Peyer's patch (tissue), 4 donors: ENCODE results near the gene ARHGAP40. TPM values are rescaled to one million over a fixed set of nuclear protein-coding genes. Genes with fewer than 3 reads are reported as not detected.

Experiments used
- DNase-seq, 3 donors: peaks; one replicate each; pipeline ENCODE4 v3.0.0-alpha.2; 2017 to 2019
- H3K27ac ChIP-seq, 4 donors: fragments of 200-600 bp; sonication (generic); one replicate each; pipeline ENCODE4 v1.5.1; 2016 to 2019
- H3K27me3 ChIP-seq, 2 donors: fragments of 200-600 bp; sonication (generic); one replicate each; pipeline ENCODE4 v1.5.1; 2019
- H3K36me3 ChIP-seq, 3 donors: fragments of 200-600 bp; sonication (generic); one replicate each; pipeline ENCODE4 v1.5.1; 2016 to 2019
- H3K4me1 ChIP-seq, 4 donors: fragments of 200-600 bp; sonication (generic); one replicate each; pipeline ENCODE4 v1.5.1; 2016 to 2019
- H3K4me3 ChIP-seq, 4 donors: fragments of 200-600 bp; sonication (generic); 1 replicate in 3 of 4; 2 replicates in 1 of 4; pipeline ENCODE4 v1.5.1; 2016 to 2019; ENCODE audit warnings: mild to moderate bottlenecking in 1 of 4
- H3K9me3 ChIP-seq, 4 donors: fragments of 200-600 bp; sonication (generic); one replicate each; pipeline ENCODE4 v1.5.1; 2016 to 2019; ENCODE audit warnings: mild to moderate bottlenecking in 1 of 4
- POLR2A ChIP-seq, 2 donors: fragments of 450-650 bp; IDR thresholded peaks; one replicate each; pipeline ENCODE4 v1.5.1; 2017; ENCODE audit warnings: antibody characterized with exemption in 2 of 2, mild to moderate bottlenecking in 2 of 2, moderate library complexity in 2 of 2
- total RNA-seq, 4 donors: library from RNA; depleted of rRNA; stranded (reverse); fragments of >200 nt; gene quantifications; one replicate each; pipeline ENCODE4 v1.1.0, GENCODE V29; 2016
- TF ChIP-seq, protein P1 (sequence below), 6 experiments: fragments of 450-650 bp in 4 of 6; fragments of 200-600 bp in 2 of 6; sonication (generic) in 1 of 6; IDR thresholded peaks; one replicate each; pipeline ENCODE4 v1.5.1; 2017 to 2019; ENCODE audit warnings: antibody characterized with exemption in 6 of 6, mild to moderate bottlenecking in 3 of 6, moderate library complexity in 1 of 6

Gene ARHGAP40
- total RNA-seq, 4 donors from 2014 or later, result not detected

DNA sequence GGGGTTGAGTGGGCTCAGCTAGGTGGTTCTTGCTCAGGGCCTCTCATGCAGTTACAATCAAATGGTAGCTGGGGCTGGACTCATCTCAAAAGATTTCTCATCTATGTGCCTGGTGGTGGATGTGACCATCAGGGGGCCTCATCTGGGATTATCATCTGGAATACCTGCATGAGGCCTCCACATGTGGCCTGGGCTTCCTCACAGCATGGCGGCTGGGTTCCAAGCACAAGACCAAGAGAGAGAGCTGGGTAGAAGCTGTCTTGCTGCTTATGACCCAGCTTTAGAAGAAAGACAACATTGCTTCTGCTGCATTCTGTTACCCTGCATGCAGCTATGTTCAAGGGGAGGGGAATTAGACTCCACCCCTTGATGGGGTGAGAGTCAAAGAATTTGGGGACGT is 22.5 kb downstream of the ARHGAP40 start:
- Histone ChIP-seq H3K9me3 (no peaks in the 10 kb centered on the region), H3K27me3 (no peaks in the 10 kb centered on the region), H3K36me3 (no peaks in the 10 kb centered on the region), H3K27ac (no peak overlapping the region), H3K4me1 (no peaks in the 10 kb centered on the region), H3K4me3 (no peak overlapping the region)
- TF ChIP-seq, protein P1, sequence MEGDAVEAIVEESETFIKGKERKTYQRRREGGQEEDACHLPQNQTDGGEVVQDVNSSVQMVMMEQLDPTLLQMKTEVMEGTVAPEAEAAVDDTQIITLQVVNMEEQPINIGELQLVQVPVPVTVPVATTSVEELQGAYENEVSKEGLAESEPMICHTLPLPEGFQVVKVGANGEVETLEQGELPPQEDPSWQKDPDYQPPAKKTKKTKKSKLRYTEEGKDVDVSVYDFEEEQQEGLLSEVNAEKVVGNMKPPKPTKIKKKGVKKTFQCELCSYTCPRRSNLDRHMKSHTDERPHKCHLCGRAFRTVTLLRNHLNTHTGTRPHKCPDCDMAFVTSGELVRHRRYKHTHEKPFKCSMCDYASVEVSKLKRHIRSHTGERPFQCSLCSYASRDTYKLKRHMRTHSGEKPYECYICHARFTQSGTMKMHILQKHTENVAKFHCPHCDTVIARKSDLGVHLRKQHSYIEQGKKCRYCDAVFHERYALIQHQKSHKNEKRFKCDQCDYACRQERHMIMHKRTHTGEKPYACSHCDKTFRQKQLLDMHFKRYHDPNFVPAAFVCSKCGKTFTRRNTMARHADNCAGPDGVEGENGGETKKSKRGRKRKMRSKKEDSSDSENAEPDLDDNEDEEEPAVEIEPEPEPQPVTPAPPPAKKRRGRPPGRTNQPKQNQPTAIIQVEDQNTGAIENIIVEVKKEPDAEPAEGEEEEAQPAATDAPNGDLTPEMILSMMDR (IDR thresholded peaks at IDR 0.05), result no peak
- TF ChIP-seq POLR2A (IDR thresholded peaks at IDR 0.05), result no peak
- DNase-seq, result no peak

DNA sequence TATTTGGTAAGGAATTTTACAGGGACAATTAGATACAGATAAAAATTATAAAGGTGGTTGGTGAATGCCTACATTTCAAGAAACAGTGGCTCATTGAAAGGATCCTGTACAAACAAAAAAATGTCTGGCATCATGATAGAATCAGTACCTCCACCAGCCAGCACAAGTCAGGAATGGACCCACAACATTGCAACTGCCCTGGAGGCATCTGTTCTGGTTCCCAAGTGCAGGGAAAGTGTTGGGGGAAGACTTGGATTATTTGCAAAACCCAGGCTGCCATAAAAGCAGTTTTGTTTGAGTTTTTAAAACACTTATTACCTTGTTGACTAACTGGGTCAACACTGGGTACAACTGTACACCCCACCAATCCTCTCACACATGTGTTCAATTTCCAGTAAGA is 24.3 kb downstream of the ARHGAP40 start:
- Histone ChIP-seq H3K9me3 (no peaks in the 10 kb centered on the region), H3K27me3 (no peaks in the 10 kb centered on the region), H3K4me3 (no peak overlapping the region), H3K36me3 (no peaks in the 10 kb centered on the region), H3K27ac (no peak overlapping the region), H3K4me1 (no peaks in the 10 kb centered on the region)
- DNase-seq, result no peak
- TF ChIP-seq POLR2A (IDR thresholded peaks at IDR 0.05), result no peak
- TF ChIP-seq, protein P1 (IDR thresholded peaks at IDR 0.05), result no peak

DNA sequence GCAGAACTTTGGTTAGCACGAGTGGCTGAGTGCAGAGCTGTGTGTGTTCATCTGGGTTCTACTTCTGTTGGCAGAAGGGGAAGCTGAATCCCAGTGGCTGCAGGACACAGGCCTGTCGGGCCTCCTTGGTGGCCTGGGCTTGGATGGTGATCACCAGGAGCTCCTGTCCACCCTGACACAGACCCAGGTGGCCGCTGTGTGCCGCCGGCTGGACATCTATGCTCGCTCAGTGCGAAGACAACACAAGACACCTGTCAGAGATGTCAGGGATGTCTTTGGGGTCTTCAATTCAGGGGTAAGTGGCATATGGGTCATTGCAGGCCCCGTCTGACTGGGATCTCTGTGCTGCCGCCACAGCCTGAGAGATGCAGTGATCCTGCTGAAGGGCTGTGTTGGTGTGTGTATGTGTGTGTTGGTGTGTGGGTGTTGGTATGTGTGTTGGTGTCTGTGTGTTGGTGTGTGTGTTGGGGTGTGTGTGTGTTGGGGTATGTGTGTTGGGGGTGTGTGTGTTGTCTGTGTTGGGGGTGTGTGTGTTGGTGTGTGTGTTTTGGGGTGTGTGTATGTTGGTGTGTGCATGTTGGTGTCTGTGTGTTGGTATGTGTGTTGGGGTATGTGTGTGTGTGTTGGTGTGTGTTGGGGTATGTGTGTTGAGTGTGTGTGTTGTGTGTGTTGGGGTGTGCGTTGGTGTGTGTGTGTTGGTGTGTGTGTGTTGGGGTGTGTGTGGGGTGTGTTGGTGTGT is 25.5 kb downstream of the ARHGAP40 start:
- no peaks in the 10 kb centered on the region for H3K4me1 ChIP-seq
- no peak overlapping the region for H3K27ac ChIP-seq
- H3K27me3 ChIP-seq, result no peaks in the 10 kb centered on the region
- no peaks in the 10 kb centered on the region for H3K9me3 ChIP-seq
- no peaks in the 10 kb centered on the region for H3K36me3 ChIP-seq
- TF ChIP-seq, protein P1 (IDR thresholded peaks at IDR 0.05), result no peak
- DNase-seq, result no peak
- H3K4me3 ChIP-seq, result no peak overlapping the region

DNA sequence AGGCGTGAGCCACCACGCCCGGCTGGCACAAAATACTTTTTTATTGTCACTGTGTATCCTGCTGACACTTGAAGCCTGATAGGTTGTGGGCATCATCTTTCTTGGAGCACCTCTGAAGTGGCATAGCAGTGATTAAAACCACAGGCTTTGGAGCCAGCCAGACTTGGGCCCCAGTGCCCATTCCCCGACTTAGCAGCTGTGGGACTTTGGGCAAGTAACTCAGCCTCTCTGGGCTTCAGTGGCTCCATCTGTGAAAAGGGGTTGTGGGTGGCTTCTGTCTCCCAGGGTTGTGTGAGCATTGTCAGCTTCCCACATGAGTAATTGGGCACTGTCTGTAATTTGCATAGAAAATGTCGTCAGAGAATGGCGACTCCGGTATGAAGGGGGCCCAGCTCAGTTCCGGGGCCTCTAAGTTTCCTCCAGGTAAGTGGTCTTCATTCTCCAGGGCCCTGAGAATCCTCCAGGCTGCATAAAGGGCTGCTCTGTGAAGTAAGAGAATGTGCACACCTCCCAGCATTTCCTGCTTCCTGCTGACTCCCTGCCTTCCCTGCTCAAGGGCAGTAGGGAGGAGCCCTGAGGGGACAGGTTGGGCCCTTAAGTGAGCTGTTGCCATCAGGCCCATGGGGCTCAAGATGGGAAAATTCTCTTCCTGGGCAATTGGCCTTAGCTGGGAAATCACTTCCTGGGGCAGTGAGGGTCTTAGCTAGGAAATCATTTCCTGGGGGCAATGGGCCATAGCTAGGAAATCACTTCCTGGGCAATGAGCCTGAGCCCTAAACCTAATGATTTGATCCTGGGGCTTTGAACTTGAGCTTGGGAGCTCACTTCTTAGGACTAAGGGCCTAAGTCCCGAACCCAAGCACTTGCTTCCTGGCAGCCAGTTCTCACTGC is 27.2 kb downstream of the ARHGAP40 start:
- Histone ChIP-seq H3K9me3 (no peaks in the 10 kb centered on the region), H3K27me3 (no peaks in the 10 kb centered on the region), H3K27ac (no peak overlapping the region), H3K4me3 (no peak overlapping the region), H3K36me3 (no peaks in the 10 kb centered on the region), H3K4me1 (no peaks in the 10 kb centered on the region)
- no peak for TF ChIP-seq POLR2A (IDR thresholded peaks at IDR 0.05)
- TF ChIP-seq, protein P1 (IDR thresholded peaks at IDR 0.05), result no peak
- DNase-seq, result no peak

DNA sequence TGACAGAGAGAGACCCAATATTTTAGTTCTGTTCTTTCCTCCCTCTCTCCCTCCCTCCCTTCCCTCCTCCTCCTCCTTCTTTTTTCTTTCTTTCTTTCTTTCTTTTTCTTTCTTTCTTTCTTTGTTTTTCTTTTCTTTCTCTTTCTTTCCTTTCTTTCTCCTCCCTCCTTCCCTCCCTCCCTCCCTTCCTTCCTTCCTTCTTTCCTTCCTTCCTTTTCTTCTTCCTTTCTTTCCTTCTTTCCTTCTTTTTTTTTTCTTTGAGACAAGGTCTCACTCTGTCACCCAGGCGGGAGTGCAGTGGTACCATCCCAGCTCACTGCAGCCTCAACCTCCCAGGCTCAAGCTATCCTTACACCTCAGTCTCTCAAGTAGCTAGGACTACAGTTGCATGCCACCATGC is 28.4 kb downstream of the ARHGAP40 start:
- H3K4me3 ChIP-seq, result no peak overlapping the region
- H3K27ac ChIP-seq, result no peak overlapping the region
- no peaks in the 10 kb centered on the region for H3K36me3 ChIP-seq
- H3K4me1 ChIP-seq, result no peaks in the 10 kb centered on the region
- H3K27me3 ChIP-seq, result no peaks in the 10 kb centered on the region
- H3K9me3 ChIP-seq, result no peaks in the 10 kb centered on the region
- no peak for TF ChIP-seq POLR2A (IDR thresholded peaks at IDR 0.05)
- TF ChIP-seq, protein P1 (IDR thresholded peaks at IDR 0.05), result no peak
- no peak for DNase-seq
